Daoy (cell line): Measurements from ENCODE around the gene PSME3IP1. TPM values are rescaled to one million over a fixed set of nuclear protein-coding genes. Genes with fewer than 3 reads are reported as not detected.
"Not testable (repeated sequence)": the region's sequence is repeated elsewhere in the genome, so short reads cannot be mapped to it uniquely, and the experiment has no call there.

Experiments
- DNase-seq: peaks from one replicate; pipeline ENCODE4 v3.0.0-alpha.2; 2015; ENCODE audit warnings: low read depth
- total RNA-seq: library from RNA; depleted of rRNA; stranded (reverse); fragments of >200 nt; shearing (Covaris generic); gene quantifications from 2 replicates; pipeline ENCODE4 v1.2.3, GENCODE V29; 2014; rRNA removed

PSME3IP1 gene
- 112 and 120 TPM in 2 replicates for total RNA-seq

GRCh38 chr16:57185945-57186871, at the start of gene PSME3IP1, which contains the start of gene RSPRY1:
TSS of gene PSME3IP1 (minus strand) at chr16:57186039. CDS start at chr16:57173854, 12,185 bp downstream.
TSS of gene RSPRY1 (plus strand) at chr16:57186329. CDS start at chr16:57204659, 18,330 bp downstream.
- DNase-seq = peak; percentile 99

- peak; percentile 76 for DNase-seq
Observed at GRCh38 chr16:57235128-57236021, 49.5 kb upstream of the PSME3IP1 start.

GRCh38 chr16:57234707-57235092, 48.9 kb upstream of the PSME3IP1 start:
- no peak for DNase-seq

GRCh38 chr16:57233944-57234706, 48.3 kb upstream of the PSME3IP1 start:
- DNase-seq = no peak

- DNase-seq = no peak
Observed at GRCh38 chr16:57231821-57232350, 46.0 kb upstream of the PSME3IP1 start.

GRCh38 chr16:57229079-57229478, 43.2 kb upstream of the PSME3IP1 start:
- no peak for DNase-seq

- no peak for DNase-seq
Observed at GRCh38 chr16:57226701-57227621, 41.1 kb upstream of the PSME3IP1 start.

GRCh38 chr16:57225978-57226377, 40.1 kb upstream of the PSME3IP1 start:
- DNase-seq = no peak

GRCh38 chr16:57224651-57225335, 39.0 kb upstream of the PSME3IP1 start:
- no peak for DNase-seq

GRCh38 chr16:57223057-57223456, 37.2 kb upstream of the PSME3IP1 start:
- DNase-seq = no peak

- DNase-seq = no peak
Observed at GRCh38 chr16:57216968-57217367, 31.1 kb upstream of the PSME3IP1 start.

- DNase-seq = no peak
Observed at GRCh38 chr16:57213462-57213861, 27.6 kb upstream of the PSME3IP1 start.

- DNase-seq = no peak
Observed at GRCh38 chr16:57209780-57210179, 23.9 kb upstream of the PSME3IP1 start.

GRCh38 chr16:57208926-57209325, 23.1 kb upstream of the PSME3IP1 start:
- DNase-seq = no peak

- DNase-seq = no peak
Observed at GRCh38 chr16:57204675-57205074, 18.8 kb upstream of the PSME3IP1 start.

GRCh38 chr16:57203451-57203850, 17.6 kb upstream of the PSME3IP1 start:
- DNase-seq = no peak

GRCh38 chr16:57202095-57202886, 16.5 kb upstream of the PSME3IP1 start:
- DNase-seq = no peak

- DNase-seq = not testable (repeated sequence)
Observed at GRCh38 chr16:57200926-57201325, 15.1 kb upstream of the PSME3IP1 start.

GRCh38 chr16:57200321-57200720, 14.5 kb upstream of the PSME3IP1 start:
- DNase-seq = not testable (repeated sequence)
